Right renal cortex interstitium (tissue), 3 donors: ENCODE results near the gene POLA2. TPM values are rescaled to one million over a fixed set of nuclear protein-coding genes. Genes with fewer than 3 reads are reported as not detected.
"Not testable (repeated sequence)": the region's sequence is repeated elsewhere in the genome, so short reads cannot be mapped to it uniquely, and the experiment has no call there.

ENCODE experiments used
- DNase-seq, 3 donors: peaks; one replicate each; pipeline ENCODE4 v3.0.0-alpha.2; 2013; ENCODE audit warnings: low read depth in 3 of 3, low spot score in 2 of 3
- polyA plus RNA-seq, 3 donors: library from polyadenylated mRNA; unstranded; fragments of 120-200 nt; gene quantifications; one replicate each; pipeline ENCODE4 v1.2.1, GENCODE V29; 2013; ENCODE audit not compliant: insufficient read length in 3 of 3

Gene POLA2
- polyA plus RNA-seq, 3 donors = 24.3 to 28.2 (median 25.6) TPM

DNA sequence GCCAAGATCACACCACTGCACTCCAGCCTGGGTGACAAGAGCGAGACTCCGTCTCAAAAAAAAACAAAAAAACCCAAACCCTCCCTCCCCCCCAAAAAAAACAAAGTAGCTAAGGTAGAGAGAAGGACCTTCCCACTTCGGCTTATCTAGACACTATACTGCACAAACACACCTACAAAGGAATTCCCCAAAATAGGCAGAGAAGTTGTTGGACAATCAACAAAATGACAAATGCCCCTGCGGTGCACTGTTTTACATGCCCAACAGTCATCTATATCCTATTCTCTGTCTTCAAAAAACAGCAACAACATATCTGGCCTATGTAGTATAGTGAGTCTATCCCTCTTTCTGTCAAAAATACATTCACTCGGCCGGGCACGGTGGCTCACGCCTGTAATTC is 65.3 kb downstream of the POLA2 start:
- no peak for DNase-seq

DNA sequence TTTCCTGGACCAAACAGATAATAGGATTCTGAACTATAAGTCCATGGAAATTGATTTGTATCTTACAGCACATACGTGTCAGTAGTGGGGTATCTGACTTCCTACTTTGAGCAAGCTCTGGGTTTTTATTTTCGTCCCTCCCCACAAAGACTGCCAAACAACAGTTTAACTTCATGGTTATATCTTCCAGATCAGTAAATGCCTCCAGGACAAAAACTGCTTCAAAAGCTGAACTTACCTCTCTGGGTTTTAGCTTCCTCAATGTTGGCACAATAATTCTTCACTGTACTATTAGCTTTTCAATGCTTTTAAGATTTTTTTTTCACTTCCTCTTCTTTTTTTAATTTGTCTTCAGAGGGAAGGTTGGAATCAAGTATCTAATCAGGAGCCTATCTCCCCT is 67.7 kb downstream of the POLA2 start:
- no peak for DNase-seq

DNA sequence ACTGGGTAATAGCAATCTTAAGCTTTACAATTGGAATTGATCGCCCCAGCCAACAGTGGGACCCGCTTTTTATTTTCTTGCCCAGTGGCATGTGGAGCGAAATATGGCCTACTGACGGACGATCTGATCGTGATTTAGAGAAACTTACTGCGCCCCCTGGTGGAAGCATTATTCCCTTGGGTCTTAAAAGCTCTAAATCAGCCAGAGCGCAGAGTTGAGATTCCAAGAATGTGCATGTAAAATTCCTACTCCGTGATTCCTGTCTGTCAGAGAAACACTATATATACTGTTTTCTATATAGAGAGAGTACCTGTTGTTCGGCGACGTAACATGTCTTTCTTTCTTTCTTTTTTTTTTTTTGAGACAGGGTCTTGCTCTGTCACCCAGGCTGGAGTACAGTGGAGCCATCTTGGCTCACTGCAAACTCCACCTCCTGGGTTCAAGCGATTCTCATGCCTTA is 68.2 kb downstream of the POLA2 start:
- DNase-seq = peak in 1 of 3 donors; percentile 87

DNA sequence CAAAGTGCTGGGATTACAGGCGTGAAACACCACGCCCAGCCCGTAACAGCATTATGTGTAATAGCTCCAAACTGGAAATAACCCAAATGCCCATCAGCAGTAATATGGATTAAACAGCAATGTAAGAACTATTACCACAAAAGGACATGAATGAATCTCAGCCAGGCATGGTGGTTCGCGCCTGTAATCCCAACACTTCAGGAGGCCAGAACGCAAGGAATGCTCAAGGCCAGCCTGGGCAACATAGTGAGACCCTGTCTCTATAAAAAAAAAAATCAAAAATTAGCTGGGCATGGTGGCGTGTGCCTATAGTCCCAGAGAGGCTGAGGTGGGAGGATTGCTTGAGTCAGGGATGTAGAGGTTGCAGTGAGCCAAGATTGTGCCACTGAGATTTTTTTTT is 68.8 kb downstream of the POLA2 start:
- no peak for DNase-seq

DNA sequence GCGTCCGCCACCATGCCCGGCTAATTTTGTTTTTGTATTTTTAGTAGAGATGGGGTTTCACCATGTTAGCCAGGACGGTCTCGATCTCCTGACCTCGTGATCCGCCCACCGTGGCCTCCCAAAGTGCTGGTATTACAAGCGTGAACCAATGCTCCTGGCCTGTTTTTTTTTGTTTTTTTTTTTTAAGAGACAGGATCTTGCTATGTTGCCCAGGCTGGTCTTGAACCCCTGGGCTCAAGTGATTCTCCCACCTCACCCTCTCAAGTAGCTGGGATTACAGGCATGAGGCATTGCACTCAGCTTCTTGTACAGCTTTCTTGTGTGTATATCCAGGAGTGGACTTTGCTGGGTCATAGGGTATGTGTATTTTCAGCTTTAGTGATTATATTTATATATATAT is 70.8 kb downstream of the POLA2 start:
- not testable (repeated sequence) for DNase-seq

DNA sequence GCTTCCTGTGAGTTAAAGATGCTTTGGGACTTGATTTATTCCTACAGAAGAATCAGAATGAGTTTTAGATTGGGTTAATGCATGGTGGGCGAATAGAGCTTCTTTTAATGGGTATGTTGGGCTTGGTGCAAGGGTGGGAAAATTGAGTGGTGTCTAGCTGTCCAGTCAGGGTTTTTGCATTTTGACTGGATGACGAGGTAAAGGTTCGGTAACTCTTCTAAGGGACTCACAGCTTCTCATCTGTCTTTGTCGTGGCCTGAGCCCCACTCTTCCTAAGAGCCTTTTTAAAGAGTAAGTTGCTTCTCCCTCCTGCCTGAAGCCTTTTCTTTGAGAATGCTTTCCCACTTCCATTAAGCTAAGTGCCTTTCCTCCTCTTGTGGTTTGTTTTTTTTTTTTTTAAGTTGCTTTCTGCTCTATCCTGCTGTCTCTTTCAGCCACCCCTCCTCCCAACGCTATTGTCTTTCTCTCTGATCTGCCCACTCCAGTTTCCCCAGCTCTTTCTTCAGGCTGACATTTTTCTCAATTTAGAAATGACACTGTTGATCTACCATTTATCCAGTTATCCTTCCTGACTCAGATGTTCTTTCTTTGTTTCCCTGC is 73.0 kb downstream of the POLA2 start:
- no peak for DNase-seq

DNA sequence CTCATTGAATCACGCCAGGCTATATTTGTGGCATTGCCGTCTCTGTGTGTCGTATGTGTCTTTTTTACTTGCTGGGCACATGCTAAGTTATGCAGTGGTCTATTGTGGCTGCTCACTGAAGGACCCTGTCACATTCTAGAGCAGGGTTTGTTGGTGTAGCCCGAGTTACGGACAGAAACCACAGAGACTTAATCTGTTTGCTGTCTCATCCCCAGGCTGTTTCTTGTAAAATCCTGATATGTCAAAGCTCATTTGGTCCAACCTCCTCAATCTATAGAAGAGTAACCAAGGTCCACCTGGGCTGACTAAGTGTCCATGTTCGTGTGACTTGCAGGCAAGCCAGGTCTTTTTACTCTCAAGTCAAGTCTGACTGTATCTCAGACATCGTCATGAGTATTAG is 76.9 kb downstream of the POLA2 start:
- DNase-seq = no peak

DNA sequence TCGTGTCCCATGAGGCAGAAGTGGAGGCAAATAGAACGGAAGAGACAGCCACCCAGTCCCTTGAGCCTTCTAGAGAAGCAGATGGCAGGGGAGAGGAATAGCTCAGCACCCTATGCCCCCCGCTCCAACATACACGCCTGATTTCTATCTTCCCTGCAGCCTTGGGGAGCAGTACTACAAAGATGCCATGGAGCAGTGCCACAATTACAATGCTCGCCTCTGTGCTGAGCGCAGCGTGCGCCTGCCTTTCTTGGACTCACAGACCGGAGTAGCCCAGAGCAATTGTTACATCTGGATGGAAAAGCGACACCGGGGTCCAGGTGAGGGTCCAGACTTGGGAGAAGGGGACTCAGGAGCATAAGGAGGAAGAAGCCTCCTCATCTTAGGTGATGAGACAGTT is 78.5 kb downstream of the POLA2 start:
- DNase-seq = no peak

DNA sequence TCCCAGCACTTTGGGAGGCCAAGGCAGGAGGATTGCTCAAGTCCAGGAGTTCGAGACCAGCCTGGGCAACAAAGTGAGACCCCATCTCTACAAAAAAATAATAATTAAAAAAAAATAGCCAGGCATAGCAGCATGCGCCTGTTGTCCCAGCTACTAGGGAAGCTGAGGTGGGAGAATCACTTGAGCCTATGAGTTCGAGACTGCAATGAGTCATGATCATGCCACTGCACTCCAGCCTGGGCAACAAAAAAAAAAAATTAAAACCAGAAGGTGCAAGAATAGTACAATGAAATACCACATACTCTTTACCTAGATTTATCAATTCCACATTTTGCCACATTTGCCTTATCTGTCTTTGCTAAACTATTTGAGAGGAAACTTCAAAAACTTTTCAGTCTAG is 80.1 kb downstream of the POLA2 start:
- DNase-seq = no peak

Other genes starting within 250 kb of the POLA2 start
- 10 to 100 TPM; 51.5 to 64.4 (median 54.5) TPM for gene ARL2, start 247.8 kb upstream of the POLA2 start, polyA plus RNA-seq
- 10 to 100 TPM; 22.9 to 29.1 (median 26.9) TPM for gene SNX15, start 234.5 kb upstream of the POLA2 start, polyA plus RNA-seq
- 10 to 100 TPM in 2 of 3 donors, 1 to 10 TPM in 1; 9.9 to 12.8 (median 10.6) TPM for gene SAC3D1, start 220.8 kb upstream of the POLA2 start, polyA plus RNA-seq
- 10 to 100 TPM; 10.7 to 13.0 (median 12.9) TPM for gene NAALADL1, start 203.4 kb upstream of the POLA2 start, polyA plus RNA-seq
- 10 to 100 TPM; 17.8 to 18.4 (median 18.0) TPM for gene CDCA5, start 177.9 kb upstream of the POLA2 start, polyA plus RNA-seq
- 10 to 100 TPM; 25.2 to 28.2 (median 27.3) TPM for gene ZFPL1, start 177.7 kb upstream of the POLA2 start, polyA plus RNA-seq
- gene VPS51, start 165.7 kb upstream of the POLA2 start, polyA plus RNA-seq = 100 to 1,000 TPM in 2 of 3 donors, 10 to 100 TPM in 1; 96.9 to 104 (median 101) TPM
- gene TM7SF2, start 150.1 kb upstream of the POLA2 start, polyA plus RNA-seq = 10 to 100 TPM; 68.6 to 89.4 (median 70.8) TPM
- 1 to 10 TPM; 4.6 to 6.0 (median 5.0) TPM for gene ZNHIT2, start 144.3 kb upstream of the POLA2 start, polyA plus RNA-seq
- gene FAU, start 139.8 kb upstream of the POLA2 start, polyA plus RNA-seq = 100 to 1,000 TPM; 585 to 654 (median 621) TPM
- 10 to 100 TPM; 58.6 to 62.2 (median 59.5) TPM for gene MRPL49, start 139.6 kb upstream of the POLA2 start, polyA plus RNA-seq
- gene SYVN1, start 127.4 kb upstream of the POLA2 start, polyA plus RNA-seq = 10 to 100 TPM; 44.8 to 46.9 (median 45.6) TPM
- gene SPDYC, start 91.7 kb upstream of the POLA2 start, polyA plus RNA-seq = not detected
- 100 to 1,000 TPM in 1 of 3 donors, 10 to 100 TPM in 2; 73.4 to 102 (median 83.1) TPM for gene CAPN1, start 80.0 kb upstream of the POLA2 start, polyA plus RNA-seq
- 10 to 100 TPM in 1 of 3 donors, 1 to 10 TPM in 2; 6.3 to 10.1 (median 6.5) TPM for gene CDC42EP2, start 52.9 kb downstream of the POLA2 start, polyA plus RNA-seq
- 10 to 100 TPM; 76.7 to 88.5 (median 81.3) TPM for gene DPF2, start 71.9 kb downstream of the POLA2 start, polyA plus RNA-seq
- gene TIGD3, start 92.8 kb downstream of the POLA2 start, polyA plus RNA-seq = under 1 TPM; 0.62 to 0.69 (median 0.64) TPM
- 1 to 10 TPM; 5.0 to 6.0 (median 5.2) TPM for gene SLC25A45, start 120.7 kb downstream of the POLA2 start, polyA plus RNA-seq
- 10 to 100 TPM; 15.5 to 17.8 (median 15.6) TPM for gene FRMD8, start 124.7 kb downstream of the POLA2 start, polyA plus RNA-seq
- gene NEAT1, start 160.8 kb downstream of the POLA2 start, polyA plus RNA-seq = 100 to 1,000 TPM in 2 of 3 donors, 10 to 100 TPM in 1; 98.2 to 228 (median 107) TPM
- gene MALAT1, start 237.1 kb downstream of the POLA2 start, polyA plus RNA-seq = 1,000 to 10,000 TPM in 1 of 3 donors, 100 to 1,000 TPM in 2; 444 to 1,042 (median 635) TPM